ENCODE results near the gene KIAA1958. TPM values are rescaled to one million over a fixed set of nuclear protein-coding genes. Genes with fewer than 3 reads are reported as not detected.

KIAA1958 gene
- total and polyA plus RNA-seq, 2 experiments from 2014 or later, result 9.4 to 41.7 TPM

- TF ChIP-seq ZNF331 (CRISPR knock-in tag; IDR thresholded peaks at IDR 0.05; ENCODE audit: low read depth) (no peak), EZH2phosphoT487 (IDR thresholded peaks at IDR 0.05; ENCODE audit: unreplicated experiment) (no peak), ZNF462 (CRISPR knock-in tag; IDR thresholded peaks at IDR 0.05) (no peak), ZNF114 (CRISPR knock-in tag; IDR thresholded peaks at IDR 0.05) (no peak), STAT1 (IDR thresholded peaks at IDR 0.05; ENCODE audit: unreplicated experiment) (no peak), EZH2 (IDR thresholded peaks at IDR 0.05; ENCODE audit: low read depth, unreplicated experiment) (no peak)
These were observed 50.9 kb downstream of the KIAA1958 start (continued) for GRCh38 chr9:112537561-112537960.

GRCh38 chr9:112540800-112541199 lies 54.2 kb downstream of the KIAA1958 start:
- Histone ChIP-seq H4K20me1 (replicated peaks; ENCODE audit: insufficient read depth) (peaks cover 11% of the 10 kb centered on the region; the same call in 1 of the 2 replicates), H2AFZ (no peak overlapping the region), H3K27ac (ENCODE audit: low read depth) (no peak overlapping the region), H3K4me3 (no peak overlapping the region), H3K4me1 (ENCODE audit: insufficient read depth) (peaks cover 18% of the 10 kb centered on the region), H3K79me2 (replicated peaks; ENCODE audit: insufficient read depth) (peaks cover 100% of the 10 kb centered on the region), H3K9me2 (ENCODE audit: insufficient read depth) (no peaks in the 10 kb centered on the region), H3K27me3 (ENCODE audit: insufficient read depth) (no peaks in the 10 kb centered on the region), H3K36me3 (ENCODE audit: insufficient read depth) (no peaks in the 10 kb centered on the region; the same call in 1 of the 2 replicates), H3K4me2 (no peak overlapping the region), H3F3A (replicated peaks; ENCODE audit: low read depth) (no peaks in the 10 kb centered on the region)
- Mint-ChIP-seq H3K4me3 (no peak overlapping the region), H3K36me3 (ENCODE audit: low read depth) (peaks cover 8% of the 10 kb centered on the region; the same call in 2 of the 3 replicates), H3K27ac (no peak overlapping the region), H3K4me1 (peaks cover 24% of the 10 kb centered on the region), H3K27me3 (ENCODE audit: insufficient read depth, low read depth, poor library complexity) (no peaks in the 10 kb centered on the region), H3K9me3 (peaks cover 4% of the 10 kb centered on the region)
- TF ChIP-seq ETS1 (IDR thresholded peaks at IDR 0.05) (no peak), ZNF114 (CRISPR knock-in tag; IDR thresholded peaks at IDR 0.05) (no peak), EZH2 (IDR thresholded peaks at IDR 0.05; ENCODE audit: low read depth, unreplicated experiment) (no peak), ZNF331 (CRISPR knock-in tag; IDR thresholded peaks at IDR 0.05; ENCODE audit: low read depth) (no peak), EZH2phosphoT487 (IDR thresholded peaks at IDR 0.05; ENCODE audit: unreplicated experiment) (no peak)
- no peak for ATAC-seq
- DNase-seq (ENCODE audit: low spot score), result no peak
